Neutrophil (primary cell): ENCODE measurements around the gene RIT2.

Source experiments
- H3K27ac ChIP-seq: fragments of 200-600 bp; sonication (generic); 2 replicates; pipeline ENCODE4 v1.5.1; 2016; ENCODE audit warnings: mild to moderate bottlenecking, moderate library complexity
- H3K27me3 ChIP-seq: fragments of 200-600 bp; sonication (generic); 2 replicates; pipeline ENCODE4 v1.6.0; 2016; ENCODE audit warnings: mild to moderate bottlenecking
- H3K36me3 ChIP-seq: fragments of 200-600 bp; sonication (generic); 2 replicates; pipeline ENCODE4 v1.5.1; 2017
- H3K4me1 ChIP-seq, 2 experiments: fragments of 200-600 bp in 1 of 2; sonication (generic) in 1 of 2; 1 replicate in 1 of 2; 2 replicates in 1 of 2; pipeline versions ENCODE4 v1.5.1 to v1.6.1; 2013 to 2016; ENCODE audit warnings: low read depth in 1 of 2, low read length in 1 of 2, mild to moderate bottlenecking in 1 of 2, moderate library complexity in 1 of 2; ENCODE audit not compliant: control insufficient read depth in 1 of 2, insufficient read depth in 1 of 2
- H3K4me3 ChIP-seq, 2 experiments: fragments of 200-600 bp in 1 of 2; sonication (generic) in 1 of 2; 1 replicate in 1 of 2; 2 replicates in 1 of 2; pipeline ENCODE4 v1.5.1; 2013 to 2016; ENCODE audit warnings: low read depth in 1 of 2, low read length in 1 of 2, mild to moderate bottlenecking in 1 of 2, moderate library complexity in 1 of 2
- H3K9me3 ChIP-seq: fragments of 200-600 bp; sonication (generic); 2 replicates; pipeline ENCODE4 v1.5.1; 2016
- TF ChIP-seq, protein P1 (sequence below): fragments of 200-600 bp; sonication (generic); IDR thresholded peaks from 2 replicates; pipeline ENCODE4 v1.5.1; 2016; ENCODE audit warnings: antibody characterized with exemption

Gene RIT2

DNA sequence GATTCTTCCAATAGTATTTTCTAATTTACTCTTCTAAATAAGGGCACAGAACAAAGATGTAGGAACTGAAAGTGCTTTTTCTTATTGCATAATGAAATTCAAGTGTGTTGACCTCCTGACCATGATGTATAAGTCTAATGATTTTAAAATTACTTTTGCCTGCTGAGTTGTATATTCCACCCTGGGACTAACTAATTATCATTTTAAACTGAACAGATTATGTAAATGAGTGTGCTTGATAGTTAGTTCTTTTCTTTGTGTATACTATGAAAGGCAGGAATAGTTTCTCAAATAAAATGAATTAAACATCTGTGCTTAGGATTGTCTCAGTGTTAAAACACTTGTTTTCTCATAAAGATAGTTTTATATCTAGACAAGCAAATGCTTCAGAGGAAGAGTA, 284.5 kb downstream of the RIT2 start:
- Histone ChIP-seq H3K36me3 (no peaks in the 10 kb centered on the region), H3K4me3 (no peak overlapping the region), H3K27me3 (no peaks in the 10 kb centered on the region), H3K9me3 (no peaks in the 10 kb centered on the region), H3K4me1 (no peaks in the 10 kb centered on the region), H3K27ac (no peak overlapping the region)
- TF ChIP-seq, protein P1, sequence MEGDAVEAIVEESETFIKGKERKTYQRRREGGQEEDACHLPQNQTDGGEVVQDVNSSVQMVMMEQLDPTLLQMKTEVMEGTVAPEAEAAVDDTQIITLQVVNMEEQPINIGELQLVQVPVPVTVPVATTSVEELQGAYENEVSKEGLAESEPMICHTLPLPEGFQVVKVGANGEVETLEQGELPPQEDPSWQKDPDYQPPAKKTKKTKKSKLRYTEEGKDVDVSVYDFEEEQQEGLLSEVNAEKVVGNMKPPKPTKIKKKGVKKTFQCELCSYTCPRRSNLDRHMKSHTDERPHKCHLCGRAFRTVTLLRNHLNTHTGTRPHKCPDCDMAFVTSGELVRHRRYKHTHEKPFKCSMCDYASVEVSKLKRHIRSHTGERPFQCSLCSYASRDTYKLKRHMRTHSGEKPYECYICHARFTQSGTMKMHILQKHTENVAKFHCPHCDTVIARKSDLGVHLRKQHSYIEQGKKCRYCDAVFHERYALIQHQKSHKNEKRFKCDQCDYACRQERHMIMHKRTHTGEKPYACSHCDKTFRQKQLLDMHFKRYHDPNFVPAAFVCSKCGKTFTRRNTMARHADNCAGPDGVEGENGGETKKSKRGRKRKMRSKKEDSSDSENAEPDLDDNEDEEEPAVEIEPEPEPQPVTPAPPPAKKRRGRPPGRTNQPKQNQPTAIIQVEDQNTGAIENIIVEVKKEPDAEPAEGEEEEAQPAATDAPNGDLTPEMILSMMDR, result no peak

DNA sequence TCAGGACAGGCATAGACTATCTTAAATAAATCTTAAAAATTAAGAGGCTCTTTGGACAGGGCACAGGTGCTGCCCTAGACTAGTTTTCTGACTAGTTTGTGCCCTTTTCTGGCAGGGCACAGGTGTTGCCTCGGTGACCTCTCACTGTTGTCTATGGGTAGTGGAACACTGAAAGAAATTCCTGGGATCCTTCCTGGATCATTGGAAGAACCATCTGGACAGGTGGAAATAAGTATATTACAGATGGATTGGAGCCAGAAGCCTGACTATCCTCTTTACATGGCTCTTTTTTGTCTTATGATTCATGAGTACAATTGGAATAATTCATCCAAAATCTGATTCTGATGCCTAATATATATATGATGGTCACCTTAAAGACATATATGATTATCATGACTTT, 286.6 kb downstream of the RIT2 start:
- Histone ChIP-seq H3K27me3 (no peaks in the 10 kb centered on the region), H3K4me1 (no peaks in the 10 kb centered on the region), H3K27ac (no peak overlapping the region), H3K36me3 (no peaks in the 10 kb centered on the region), H3K4me3 (no peak overlapping the region), H3K9me3 (no peaks in the 10 kb centered on the region)
- TF ChIP-seq, protein P1, result no peak

DNA sequence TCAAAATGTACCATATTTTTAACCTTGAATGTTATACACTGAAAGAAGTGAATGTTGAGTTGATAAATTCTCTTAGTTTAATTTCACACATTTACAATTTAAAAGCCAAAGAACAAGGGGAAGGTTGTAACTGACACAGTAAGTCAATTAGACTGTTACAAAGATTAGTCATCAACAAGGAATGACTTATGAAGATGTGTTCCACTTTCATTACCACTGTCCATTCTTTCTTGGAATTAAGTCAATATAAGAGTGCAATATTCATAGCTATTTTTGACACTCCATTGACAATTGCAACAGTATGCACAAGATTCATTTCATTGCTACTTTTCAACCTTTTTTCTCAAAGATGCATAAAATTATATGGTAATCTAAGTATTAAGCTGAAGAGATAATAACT, 291.3 kb downstream of the RIT2 start:
- TF ChIP-seq, protein P1, result no peak
- no peaks in the 10 kb centered on the region for H3K4me1 ChIP-seq
- no peak overlapping the region for H3K4me3 ChIP-seq
- H3K27ac ChIP-seq, result no peak overlapping the region
- no peaks in the 10 kb centered on the region for H3K36me3 ChIP-seq
- H3K9me3 ChIP-seq, result no peaks in the 10 kb centered on the region
- H3K27me3 ChIP-seq, result no peaks in the 10 kb centered on the region

DNA sequence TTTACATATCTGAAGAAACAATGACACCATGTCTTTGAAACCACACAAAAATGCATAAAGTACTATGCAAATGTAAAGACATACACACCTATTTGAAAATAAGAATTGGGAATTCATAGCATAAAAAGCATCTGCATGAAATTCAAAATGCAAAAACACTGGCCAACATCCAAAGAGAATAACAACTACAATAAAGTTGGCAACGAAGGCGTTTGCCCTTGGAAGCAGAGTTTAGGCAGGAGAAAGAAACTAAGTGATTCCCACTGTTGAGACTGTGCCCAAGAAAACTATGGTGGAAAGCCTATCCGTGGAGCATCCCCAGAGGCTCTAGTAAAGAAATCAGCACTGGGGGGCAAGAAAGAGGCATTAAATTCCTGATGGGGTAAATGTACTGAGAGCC, 292.8 kb downstream of the RIT2 start:
- no peaks in the 10 kb centered on the region for H3K27me3 ChIP-seq
- H3K4me1 ChIP-seq, result no peaks in the 10 kb centered on the region
- no peaks in the 10 kb centered on the region for H3K36me3 ChIP-seq
- no peak overlapping the region for H3K27ac ChIP-seq
- H3K9me3 ChIP-seq, result no peaks in the 10 kb centered on the region
- TF ChIP-seq, protein P1, result no peak
- H3K4me3 ChIP-seq, result no peak overlapping the region

DNA sequence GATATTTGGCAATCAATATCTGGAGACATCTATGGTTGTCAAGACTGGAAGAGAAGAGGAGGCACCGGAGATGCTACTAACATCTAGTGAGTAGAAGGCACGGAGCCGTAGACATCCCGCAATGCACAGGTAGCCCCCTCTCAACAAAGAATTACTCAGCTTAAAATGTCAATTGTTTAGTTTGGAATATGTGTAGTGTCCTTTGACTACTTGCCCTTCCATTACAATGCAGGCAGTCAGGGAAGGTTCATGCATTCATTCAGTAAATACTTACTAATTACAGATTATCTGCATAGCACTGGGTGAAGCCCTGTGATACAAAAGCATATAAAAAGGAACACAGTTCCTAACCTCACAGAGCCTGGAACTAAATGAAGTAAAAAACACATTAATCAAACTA, 294.0 kb downstream of the RIT2 start:
- H3K27ac ChIP-seq, result no peak overlapping the region
- TF ChIP-seq, protein P1, result no peak
- H3K9me3 ChIP-seq, result no peaks in the 10 kb centered on the region

DNA sequence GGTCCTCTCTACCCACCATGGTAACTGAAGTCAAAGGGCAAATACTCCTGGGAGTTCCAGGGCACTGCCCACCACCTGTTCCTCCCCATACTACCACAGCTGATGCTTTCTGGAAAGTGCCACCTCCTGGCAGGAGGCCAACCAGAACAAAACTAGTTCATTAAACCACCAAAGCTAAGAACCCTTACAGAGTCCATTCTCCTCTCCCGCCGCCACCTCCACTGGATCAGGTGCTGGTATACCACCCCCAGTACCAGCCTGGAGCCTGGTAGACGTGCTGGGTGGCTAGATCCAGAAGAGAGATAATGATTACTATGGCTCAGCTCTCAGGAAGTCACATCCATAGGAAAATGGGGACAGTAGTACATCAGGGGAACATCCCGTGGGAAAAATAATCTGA, 300.9 kb downstream of the RIT2 start:
- no peaks in the 10 kb centered on the region for H3K9me3 ChIP-seq
- H3K27me3 ChIP-seq, result no peaks in the 10 kb centered on the region
- no peaks in the 10 kb centered on the region for H3K4me1 ChIP-seq
- no peak overlapping the region for H3K4me3 ChIP-seq
- H3K36me3 ChIP-seq, result no peaks in the 10 kb centered on the region
- TF ChIP-seq, protein P1, result no peak
- no peak overlapping the region for H3K27ac ChIP-seq

More for the DNA sequence above, 294.0 kb downstream of the RIT2 start:
- Histone ChIP-seq H3K27me3 (no peaks in the 10 kb centered on the region), H3K36me3 (no peaks in the 10 kb centered on the region), H3K4me3 (no peak overlapping the region), H3K4me1 (no peaks in the 10 kb centered on the region)
